WERI-Rb-1 (cell line): ENCODE data around the gene LGALS16.
"Not testable (repeated sequence)": the region's sequence is repeated elsewhere in the genome, so short reads cannot be mapped to it uniquely, and the experiment has no call there.

Experiments
- DNase-seq: peaks from one replicate; pipeline ENCODE4 v3.0.0-alpha.2; 2020
- H3K27ac ChIP-seq: fragments of 250-450 bp; sonication (Bioruptor Pico); 2 replicates; pipeline ENCODE4 v1.5.1; 2020; ENCODE audit warnings: mild to moderate bottlenecking, moderate library complexity
- H3K27me3 ChIP-seq: fragments of 250-450 bp; sonication (Bioruptor Pico); 2 replicates; pipeline ENCODE4 v1.5.1; 2021; ENCODE audit warnings: mild to moderate bottlenecking, low read depth, moderate library complexity; ENCODE audit not compliant: insufficient read depth, severe bottlenecking
- H3K36me3 ChIP-seq: fragments of 250-450 bp; sonication (Bioruptor Pico); 2 replicates; pipeline ENCODE4 v1.5.1; 2020; ENCODE audit warnings: mild to moderate bottlenecking, moderate library complexity
- H3K4me3 ChIP-seq: 2 replicates; pipeline ENCODE4 v1.5.1; 2011; ENCODE audit warnings: low read depth, mild to moderate bottlenecking, control low read depth, low read length
- H3K9me3 ChIP-seq: fragments of 250-450 bp; sonication (Bioruptor Pico); 2 replicates; pipeline ENCODE4 v1.5.1; 2021; ENCODE audit warnings: mild to moderate bottlenecking, moderate library complexity; ENCODE audit not compliant: severe bottlenecking
- TF ChIP-seq, protein P1 (sequence below): IDR thresholded peaks from 2 replicates; pipeline ENCODE4 v1.5.1; 2011; ENCODE audit warnings: low read depth, mild to moderate bottlenecking, control low read depth, inconsistent platforms, low read length

The LGALS16 gene, protein sequence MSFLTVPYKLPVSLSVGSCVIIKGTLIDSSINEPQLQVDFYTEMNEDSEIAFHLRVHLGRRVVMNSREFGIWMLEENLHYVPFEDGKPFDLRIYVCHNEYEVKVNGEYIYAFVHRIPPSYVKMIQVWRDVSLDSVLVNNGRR

DNA sequence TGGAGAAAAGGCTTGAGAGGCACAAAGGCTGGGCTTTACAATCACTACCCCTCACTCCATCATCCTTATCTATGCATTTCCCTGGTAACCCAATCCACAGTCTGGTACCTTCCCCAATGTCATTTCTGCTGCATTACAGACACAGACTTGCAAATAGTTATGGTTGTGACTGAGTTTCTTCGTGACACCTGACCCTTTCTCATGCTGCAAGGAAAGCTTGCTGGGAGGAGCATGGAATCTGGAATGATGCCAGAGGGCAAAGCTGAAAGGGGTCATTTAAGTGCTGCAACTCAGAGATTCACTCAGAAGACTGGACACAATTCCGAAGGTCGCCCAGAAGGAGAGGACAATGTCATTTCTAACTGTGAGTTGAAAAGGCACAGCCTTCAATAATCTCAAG lies at the start of gene LGALS16:
TSS of gene LGALS16 (plus strand) at position 301 of the 400 bp plus-strand sequence. CDS start at position 350, 49 bp downstream.
- no peaks in the 10 kb centered on the region for H3K9me3 ChIP-seq
- no peak within 1 kb of the TSS for H3K4me3 ChIP-seq
- H3K36me3 ChIP-seq = no peaks in the 10 kb centered on the region
- H3K27ac ChIP-seq = no peak within 1 kb of the TSS
- TF ChIP-seq, protein P1, sequence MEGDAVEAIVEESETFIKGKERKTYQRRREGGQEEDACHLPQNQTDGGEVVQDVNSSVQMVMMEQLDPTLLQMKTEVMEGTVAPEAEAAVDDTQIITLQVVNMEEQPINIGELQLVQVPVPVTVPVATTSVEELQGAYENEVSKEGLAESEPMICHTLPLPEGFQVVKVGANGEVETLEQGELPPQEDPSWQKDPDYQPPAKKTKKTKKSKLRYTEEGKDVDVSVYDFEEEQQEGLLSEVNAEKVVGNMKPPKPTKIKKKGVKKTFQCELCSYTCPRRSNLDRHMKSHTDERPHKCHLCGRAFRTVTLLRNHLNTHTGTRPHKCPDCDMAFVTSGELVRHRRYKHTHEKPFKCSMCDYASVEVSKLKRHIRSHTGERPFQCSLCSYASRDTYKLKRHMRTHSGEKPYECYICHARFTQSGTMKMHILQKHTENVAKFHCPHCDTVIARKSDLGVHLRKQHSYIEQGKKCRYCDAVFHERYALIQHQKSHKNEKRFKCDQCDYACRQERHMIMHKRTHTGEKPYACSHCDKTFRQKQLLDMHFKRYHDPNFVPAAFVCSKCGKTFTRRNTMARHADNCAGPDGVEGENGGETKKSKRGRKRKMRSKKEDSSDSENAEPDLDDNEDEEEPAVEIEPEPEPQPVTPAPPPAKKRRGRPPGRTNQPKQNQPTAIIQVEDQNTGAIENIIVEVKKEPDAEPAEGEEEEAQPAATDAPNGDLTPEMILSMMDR = no peak
- H3K27me3 ChIP-seq = peaks cover 42% of the 10 kb centered on the region
- no peak for DNase-seq

DNA sequence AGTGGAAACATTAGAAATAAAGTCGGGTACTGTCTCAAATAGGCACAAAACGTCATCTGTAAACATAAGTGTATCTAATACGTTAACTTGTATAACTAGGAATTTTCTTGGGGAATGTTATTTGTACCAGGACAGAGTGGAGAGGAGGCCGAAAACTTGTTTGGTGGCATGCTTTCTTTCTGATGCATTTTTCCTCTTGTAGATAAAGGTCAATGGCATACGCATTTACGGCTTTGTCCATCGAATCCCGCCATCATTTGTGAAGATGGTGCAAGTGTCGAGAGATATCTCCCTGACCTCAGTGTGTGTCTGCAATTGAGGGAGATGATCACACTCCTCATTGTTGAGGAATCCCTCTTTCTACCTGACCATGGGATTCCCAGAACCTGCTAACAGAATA lies 48.7 kb upstream of the LGALS16 start:
- Histone ChIP-seq H3K27ac (no peak overlapping the region), H3K27me3 (peaks cover 86% of the 10 kb centered on the region), H3K36me3 (no peaks in the 10 kb centered on the region), H3K9me3 (peaks cover 6% of the 10 kb centered on the region), H3K4me3 (no peak overlapping the region)
- no peak for DNase-seq
- TF ChIP-seq, protein P1 = no peak

DNA sequence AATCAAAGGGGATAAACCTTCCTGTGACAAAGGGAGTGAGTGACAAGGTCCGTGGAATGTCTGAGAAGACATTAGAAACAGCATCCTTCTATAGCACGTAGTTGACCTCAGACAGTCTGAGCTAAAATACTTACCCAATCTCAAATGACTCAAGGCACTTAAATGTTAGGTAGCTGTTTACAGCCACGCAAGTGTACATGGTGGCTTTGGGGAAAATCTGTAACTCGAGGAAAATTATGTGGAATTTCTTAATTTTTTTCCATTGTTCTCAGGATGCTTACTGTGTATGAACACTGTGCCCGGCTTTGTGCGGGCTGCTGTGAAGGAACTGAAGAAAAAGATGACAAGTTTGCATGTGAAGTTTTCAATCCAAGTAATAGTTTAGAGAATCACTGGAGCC lies 48.2 kb upstream of the LGALS16 start:
- Histone ChIP-seq H3K9me3 (peaks cover 6% of the 10 kb centered on the region), H3K36me3 (no peaks in the 10 kb centered on the region), H3K4me3 (no peak overlapping the region), H3K27ac (no peak overlapping the region), H3K27me3 (peaks cover 80% of the 10 kb centered on the region)
- TF ChIP-seq, protein P1 = no peak
- no peak for DNase-seq

DNA sequence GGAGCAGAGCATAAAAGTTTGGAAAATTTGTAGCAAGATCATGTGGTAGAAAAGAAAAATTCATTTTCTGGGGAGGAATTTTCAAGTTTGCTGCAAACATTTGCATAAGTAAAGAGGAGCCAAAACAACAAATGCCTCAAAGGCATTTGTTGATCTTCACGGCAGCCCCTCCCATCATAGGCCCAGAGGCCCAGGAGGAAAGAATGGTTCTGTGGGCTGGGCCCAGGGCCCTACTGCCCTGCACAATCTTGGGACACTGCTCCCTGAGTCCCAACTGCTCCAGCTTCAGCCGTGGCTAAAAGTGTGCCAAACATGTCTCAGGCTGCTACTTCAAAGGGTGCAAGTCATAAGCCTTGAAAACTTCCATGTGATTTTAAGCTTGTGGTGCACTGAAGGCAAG lies 42.1 kb upstream of the LGALS16 start:
- no peak for DNase-seq

DNA sequence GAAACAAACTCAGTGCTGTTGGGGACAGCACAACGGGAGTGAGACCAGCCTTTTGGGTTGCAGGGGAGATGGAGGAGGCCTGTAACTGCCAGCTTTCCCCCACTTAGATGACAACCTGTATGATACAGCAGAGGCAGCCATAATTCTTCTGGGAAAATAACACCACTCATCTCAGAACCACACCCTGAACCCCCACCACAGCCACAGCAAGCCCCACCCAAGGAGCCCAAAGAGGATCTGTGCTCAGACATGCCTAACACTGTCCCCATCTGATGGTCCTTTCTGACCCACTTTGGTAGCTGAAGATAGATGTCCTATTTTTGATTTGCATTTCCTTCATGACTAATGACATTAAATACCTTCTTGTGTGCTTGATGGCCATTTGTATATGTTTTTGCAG lies 38.0 kb upstream of the LGALS16 start:
- no peak for DNase-seq
- TF ChIP-seq, protein P1 = no peak
- peaks cover 37% of the 10 kb centered on the region for H3K27me3 ChIP-seq
- no peak overlapping the region for H3K4me3 ChIP-seq
- no peaks in the 10 kb centered on the region for H3K9me3 ChIP-seq
- no peaks in the 10 kb centered on the region for H3K36me3 ChIP-seq
- H3K27ac ChIP-seq = no peak overlapping the region

More for the DNA sequence above, 42.1 kb upstream of the LGALS16 start:
- H3K36me3 ChIP-seq = no peaks in the 10 kb centered on the region
- peaks cover 2% of the 10 kb centered on the region for H3K9me3 ChIP-seq
- H3K4me3 ChIP-seq = no peak overlapping the region
- H3K27ac ChIP-seq = no peak overlapping the region
- H3K27me3 ChIP-seq = peaks cover 33% of the 10 kb centered on the region
- TF ChIP-seq, protein P1 = no peak

DNA sequence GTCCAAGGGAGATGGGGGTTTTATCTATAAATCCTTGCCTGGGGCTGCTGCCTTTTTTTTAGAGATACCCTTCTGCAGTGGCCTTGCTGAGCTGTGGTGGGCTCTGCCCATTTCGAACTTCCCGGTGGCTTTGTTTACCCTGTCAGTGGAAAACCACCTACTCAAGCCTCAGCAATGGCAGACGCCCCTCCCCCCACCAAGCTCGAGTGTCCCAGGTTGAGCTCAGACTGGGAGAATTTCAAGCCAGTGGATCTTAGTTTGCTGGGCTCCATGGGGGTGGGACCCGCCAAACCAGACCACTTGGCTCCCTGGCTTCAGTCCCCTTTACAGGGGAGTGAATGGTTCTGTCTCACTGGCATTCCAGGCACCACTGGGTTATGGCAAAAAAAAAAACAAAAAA lies 31.8 kb upstream of the LGALS16 start:
- TF ChIP-seq, protein P1 = no peak
- no peak for DNase-seq
- H3K36me3 ChIP-seq = no peaks in the 10 kb centered on the region
- no peak overlapping the region for H3K27ac ChIP-seq
- no peak overlapping the region for H3K4me3 ChIP-seq
- peaks cover 61% of the 10 kb centered on the region for H3K27me3 ChIP-seq
- no peaks in the 10 kb centered on the region for H3K9me3 ChIP-seq

DNA sequence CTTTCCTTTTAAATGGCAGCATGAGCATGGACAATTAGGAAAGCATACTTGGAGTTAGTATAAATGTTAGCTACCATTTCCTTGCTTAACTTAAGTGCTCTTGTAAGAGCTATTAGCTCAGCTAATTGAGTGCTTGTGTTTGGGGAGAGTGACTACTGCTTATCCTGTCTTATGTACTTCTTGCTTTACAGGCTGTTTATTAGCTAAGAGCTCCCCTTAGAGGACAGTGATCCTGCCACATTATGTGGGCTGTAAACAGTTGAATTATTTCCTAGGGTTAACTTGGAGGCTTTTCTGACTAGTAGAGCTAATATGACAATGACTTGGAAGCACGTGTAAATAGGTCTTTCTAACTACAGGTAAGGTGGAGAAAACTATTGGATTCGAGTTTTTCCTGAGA lies 28.1 kb upstream of the LGALS16 start:
- not testable (repeated sequence) for H3K27ac ChIP-seq, DNase-seq, H3K9me3 ChIP-seq, H3K36me3 ChIP-seq, H3K4me3 ChIP-seq
- H3K27me3 ChIP-seq = peaks cover 51% of the 10 kb centered on the region
